ENCODE measurements around the gene OR10G8.

Gene OR10G8

DNA sequence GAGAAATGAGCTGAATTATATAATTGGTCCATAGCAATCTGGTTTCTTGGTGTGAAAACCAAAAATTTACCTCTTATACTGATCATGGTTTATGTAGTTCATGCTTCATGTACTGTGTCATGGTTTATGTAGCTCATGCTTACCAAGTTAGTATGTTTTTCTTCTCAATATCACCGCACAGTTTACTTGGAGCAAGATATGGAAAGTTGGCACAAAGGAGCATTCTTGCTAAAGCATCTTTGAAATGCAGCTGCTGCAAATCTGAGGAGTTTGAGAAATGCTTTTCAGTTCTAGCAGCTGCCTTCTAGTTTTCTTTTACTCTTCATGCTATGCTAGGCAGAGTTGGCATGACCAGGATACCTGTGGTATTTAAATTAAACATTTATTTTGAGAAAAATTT lies 10.1 kb downstream of the OR10G8 start:
- no peak for ATAC-seq
- TF ChIP-seq BACH2 (CRISPR knock-in tag; IDR thresholded peaks at IDR 0.05; ENCODE audit: borderline replicate concordance) (no peak), ARNTL (CRISPR knock-in tag; IDR thresholded peaks at IDR 0.05; ENCODE audit: borderline replicate concordance, low read depth) (no peak)

DNA sequence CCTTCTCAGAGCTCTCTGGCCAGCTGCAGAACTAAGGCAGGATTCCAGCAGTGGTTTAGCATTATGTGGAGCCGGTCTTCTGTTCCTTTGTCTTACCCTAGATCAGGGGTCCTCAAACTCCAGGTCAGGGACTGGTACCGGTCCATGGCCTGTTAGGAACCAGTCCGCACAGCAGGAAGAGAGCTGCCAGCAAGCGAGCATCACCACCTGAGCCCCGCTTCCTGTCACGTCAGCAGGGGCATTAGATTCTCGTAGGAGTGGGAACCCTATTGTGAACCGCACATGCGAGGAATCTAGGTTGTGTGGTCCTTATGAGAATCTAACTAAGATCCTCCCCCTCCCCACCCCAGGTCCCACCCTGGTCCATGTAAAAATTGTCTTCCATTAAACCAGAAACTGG lies 13.0 kb downstream of the OR10G8 start:
- TF ChIP-seq, protein P1, sequence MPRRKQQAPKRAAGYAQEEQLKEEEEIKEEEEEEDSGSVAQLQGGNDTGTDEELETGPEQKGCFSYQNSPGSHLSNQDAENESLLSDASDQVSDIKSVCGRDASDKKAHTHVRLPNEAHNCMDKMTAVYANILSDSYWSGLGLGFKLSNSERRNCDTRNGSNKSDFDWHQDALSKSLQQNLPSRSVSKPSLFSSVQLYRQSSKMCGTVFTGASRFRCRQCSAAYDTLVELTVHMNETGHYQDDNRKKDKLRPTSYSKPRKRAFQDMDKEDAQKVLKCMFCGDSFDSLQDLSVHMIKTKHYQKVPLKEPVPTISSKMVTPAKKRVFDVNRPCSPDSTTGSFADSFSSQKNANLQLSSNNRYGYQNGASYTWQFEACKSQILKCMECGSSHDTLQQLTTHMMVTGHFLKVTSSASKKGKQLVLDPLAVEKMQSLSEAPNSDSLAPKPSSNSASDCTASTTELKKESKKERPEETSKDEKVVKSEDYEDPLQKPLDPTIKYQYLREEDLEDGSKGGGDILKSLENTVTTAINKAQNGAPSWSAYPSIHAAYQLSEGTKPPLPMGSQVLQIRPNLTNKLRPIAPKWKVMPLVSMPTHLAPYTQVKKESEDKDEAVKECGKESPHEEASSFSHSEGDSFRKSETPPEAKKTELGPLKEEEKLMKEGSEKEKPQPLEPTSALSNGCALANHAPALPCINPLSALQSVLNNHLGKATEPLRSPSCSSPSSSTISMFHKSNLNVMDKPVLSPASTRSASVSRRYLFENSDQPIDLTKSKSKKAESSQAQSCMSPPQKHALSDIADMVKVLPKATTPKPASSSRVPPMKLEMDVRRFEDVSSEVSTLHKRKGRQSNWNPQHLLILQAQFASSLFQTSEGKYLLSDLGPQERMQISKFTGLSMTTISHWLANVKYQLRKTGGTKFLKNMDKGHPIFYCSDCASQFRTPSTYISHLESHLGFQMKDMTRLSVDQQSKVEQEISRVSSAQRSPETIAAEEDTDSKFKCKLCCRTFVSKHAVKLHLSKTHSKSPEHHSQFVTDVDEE (CRISPR knock-in tag; IDR thresholded peaks at IDR 0.05), result no peak
- TF ChIP-seq BACH2 (CRISPR knock-in tag; IDR thresholded peaks at IDR 0.05; ENCODE audit: borderline replicate concordance), result no peak
- TF ChIP-seq ZFP30 (CRISPR knock-in tag; IDR thresholded peaks at IDR 0.05), result no peak
- TF ChIP-seq CSDC2 (CRISPR knock-in tag; IDR thresholded peaks at IDR 0.05), result no peak
- no peak for TF ChIP-seq ZNF565 (CRISPR knock-in tag; conservative IDR thresholded peaks at IDR 0.05; ENCODE audit: low read depth)
- TF ChIP-seq GLIS3 (CRISPR knock-in tag; IDR thresholded peaks at IDR 0.05), result no peak
- no peak for TF ChIP-seq OSR1 (CRISPR knock-in tag; IDR thresholded peaks at IDR 0.05)
- TF ChIP-seq PATZ1 (CRISPR knock-in tag; IDR thresholded peaks at IDR 0.05; ENCODE audit: borderline replicate concordance), result no peak
- TF ChIP-seq, protein P2, sequence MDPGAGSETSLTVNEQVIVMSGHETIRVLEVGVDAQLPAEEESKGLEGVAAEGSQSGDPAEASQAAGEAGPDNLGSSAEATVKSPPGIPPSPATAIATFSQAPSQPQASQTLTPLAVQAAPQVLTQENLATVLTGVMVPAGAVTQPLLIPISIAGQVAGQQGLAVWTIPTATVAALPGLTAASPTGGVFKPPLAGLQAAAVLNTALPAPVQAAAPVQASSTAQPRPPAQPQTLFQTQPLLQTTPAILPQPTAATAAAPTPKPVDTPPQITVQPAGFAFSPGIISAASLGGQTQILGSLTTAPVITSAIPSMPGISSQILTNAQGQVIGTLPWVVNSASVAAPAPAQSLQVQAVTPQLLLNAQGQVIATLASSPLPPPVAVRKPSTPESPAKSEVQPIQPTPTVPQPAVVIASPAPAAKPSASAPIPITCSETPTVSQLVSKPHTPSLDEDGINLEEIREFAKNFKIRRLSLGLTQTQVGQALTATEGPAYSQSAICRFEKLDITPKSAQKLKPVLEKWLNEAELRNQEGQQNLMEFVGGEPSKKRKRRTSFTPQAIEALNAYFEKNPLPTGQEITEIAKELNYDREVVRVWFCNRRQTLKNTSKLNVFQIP (CRISPR knock-in tag; IDR thresholded peaks at IDR 0.05; ENCODE audit: borderline replicate concordance, low read depth), result no peak
- TF ChIP-seq TCF4 (CRISPR knock-in tag; IDR thresholded peaks at IDR 0.05; ENCODE audit: borderline replicate concordance), result no peak
- no peak for TF ChIP-seq ZFP3 (CRISPR knock-in tag; IDR thresholded peaks at IDR 0.05)
- no peak for TF ChIP-seq ZNF70 (CRISPR knock-in tag; IDR thresholded peaks at IDR 0.05)
- no peak for TF ChIP-seq CREB5 (CRISPR knock-in tag; IDR thresholded peaks at IDR 0.05; ENCODE audit: low read depth)
- TF ChIP-seq ARNTL (CRISPR knock-in tag; IDR thresholded peaks at IDR 0.05; ENCODE audit: borderline replicate concordance, low read depth), result no peak
- TF ChIP-seq PPARA (CRISPR knock-in tag; IDR thresholded peaks at IDR 0.05; ENCODE audit: borderline replicate concordance), result no peak
- no peak for TF ChIP-seq ESRRG (CRISPR knock-in tag; IDR thresholded peaks at IDR 0.05)
- TF ChIP-seq ZNF8 (CRISPR knock-in tag; IDR thresholded peaks at IDR 0.05), result no peak
- TF ChIP-seq ISL1 (CRISPR knock-in tag; IDR thresholded peaks at IDR 0.05), result no peak
- no peak for TF ChIP-seq CSRNP3 (CRISPR knock-in tag; IDR thresholded peaks at IDR 0.05)
- ATAC-seq, result no peak

GRCh38 chr11:124041254-124041653 lies 14.7 kb downstream of the OR10G8 start, which contains the start of gene OR10G7:
OR10G7 (minus strand) TSS chr11:124041325; CDS start chr11:124039001, 2,324 bp downstream.
- TF ChIP-seq ISL1 (CRISPR knock-in tag; IDR thresholded peaks at IDR 0.05) (no peak), ZFP30 (CRISPR knock-in tag; IDR thresholded peaks at IDR 0.05) (no peak), ZC3H10 (CRISPR knock-in tag; IDR thresholded peaks at IDR 0.05) (no peak)
- TF ChIP-seq, protein P1 (CRISPR knock-in tag; IDR thresholded peaks at IDR 0.05), result no peak
- ATAC-seq, result no peak

Data from SK-N-SH treated with all-trans-retinoic acid at 6 μM for 48 hours (cell line).